Mammary epithelial cell (primary cell): ENCODE data around the gene SLC8A1.

Experiments
- CTCF ChIP-seq, 2 donors: IDR thresholded peaks in 1 of 2; conservative IDR thresholded peaks in 1 of 2; 2 replicates each; pipeline ENCODE4 v1.5.1; 2011 to 2012; ENCODE audit warnings: inconsistent platforms in 2 of 2, low read length in 2 of 2, mild to moderate bottlenecking in 2 of 2, control low read depth in 1 of 2, low read depth in 1 of 2; ENCODE audit not compliant: insufficient read depth in 1 of 2; ENCODE audit errors: extremely low read depth in 1 of 2
- EZH2 ChIP-seq: IDR thresholded peaks from 2 replicates; pipeline ENCODE4 v1.6.1; 2012; ENCODE audit warnings: low read length, inconsistent platforms, borderline replicate concordance

GRCh38 chr2:40123326-40123725 lies 328.6 kb downstream of the SLC8A1 start:
- TF ChIP-seq EZH2 (no peak), CTCF (conservative IDR thresholded peaks at IDR 0.05 in 1 of 2, IDR thresholded peaks at IDR 0.05 in 1 of 2; ENCODE audit: extremely low read depth in 1 of 2, insufficient read depth in 1 of 2, low read depth in 1 of 2, low read length in 2 of 2) (no peak)
